Stomach (tissue), 9 donors: ENCODE data around the gene SLC5A11. TPM values are rescaled to one million over a fixed set of nuclear protein-coding genes. Genes with fewer than 3 reads are reported as not detected.
"Not testable (repeated sequence)": the region's sequence is repeated elsewhere in the genome, so short reads cannot be mapped to it uniquely, and the experiment has no call there.

Experiments
- DNase-seq, 2 donors: peaks; one replicate each; pipeline versions ENCODE4 v3.0.0 to v3.0.0-alpha.2; 2013 to 2019
- H3K27ac ChIP-seq, 5 donors: fragments of 200-600 bp in 4 of 5; sonication (generic) in 4 of 5; one replicate each; pipeline ENCODE4 v1.5.1; 2013 to 2019; ENCODE audit warnings: mild to moderate bottlenecking in 1 of 5, moderate library complexity in 1 of 5
- H3K27me3 ChIP-seq, 3 donors: fragments of 200-600 bp; sonication (generic); one replicate each; pipeline ENCODE4 v1.5.1; 2017 to 2019; ENCODE audit warnings: mixed run types in 1 of 3
- H3K36me3 ChIP-seq, 4 donors: fragments of 200-600 bp; sonication (generic); 1 replicate in 3 of 4; 2 replicates in 1 of 4; pipeline ENCODE4 v1.5.1; 2016 to 2019
- H3K4me1 ChIP-seq, 4 donors: fragments of 200-600 bp; sonication (generic); one replicate each; pipeline ENCODE4 v1.5.1; 2016 to 2019
- H3K4me3 ChIP-seq, 4 donors: fragments of 200-600 bp; sonication (generic) in 3 of 4; one replicate each; pipeline ENCODE4 v1.5.1; 2016 to 2019; ENCODE audit warnings: mild to moderate bottlenecking in 1 of 4
- H3K9me3 ChIP-seq, 4 donors: fragments of 200-600 bp; sonication (generic); one replicate each; pipeline ENCODE4 v1.5.1; 2016 to 2019
- EP300 ChIP-seq: sonication (generic); formaldehyde crosslinking; IDR thresholded peaks from one replicate; pipeline ENCODE4 v1.6.1; 2017; ENCODE audit warnings: antibody characterized with exemption
- POLR2A ChIP-seq, 4 donors: fragments of 450-650 bp; IDR thresholded peaks; one replicate each; pipeline ENCODE4 v1.6.1; 2016; ENCODE audit warnings: antibody characterized with exemption in 4 of 4, control low read depth in 2 of 4, mild to moderate bottlenecking in 1 of 4, moderate library complexity in 1 of 4
- POLR2AphosphoS5 ChIP-seq, 3 donors: sonication (generic); formaldehyde crosslinking; IDR thresholded peaks; one replicate each; pipeline ENCODE4 v1.6.1; 2016; ENCODE audit warnings: antibody characterized with exemption in 3 of 3
- WGBS, 5 donors: extraction: QIAGEN DNeasy Blood & Tissue Kit in 3 of 5; methylation state at CpG; one replicate each; pipeline versions ENCODE4 v1.1.5 to v1.1.7; 2013 to 2018; 5-methylcytosine and 5-hydroxymethylcytosine counted together
- intact Hi-C: fragments of 100-400 bp; cut with DNase I; formaldehyde crosslinking; loops from one replicate; pipeline ENCODE4 v1.15.1; 2023; ENCODE audit warnings: low total_unique reads
- polyA plus RNA-seq, 3 donors: library from polyadenylated mRNA; stranded (reverse); fragments of 200-250 nt; gene quantifications; one replicate each; pipeline ENCODE4 v1.2.3, GENCODE V29; 2013
- total RNA-seq, 5 donors: library from RNA; depleted of rRNA; stranded (reverse); fragments of >200 nt; gene quantifications; one replicate each; pipeline versions ENCODE4 v1.1.0 to v1.2.3, GENCODE V29; 2014 to 2016
- TF ChIP-seq, protein P1 (sequence below), 7 experiments: fragments of 450-650 bp in 4 of 7; fragments of 200-600 bp in 3 of 7; sonication (generic) in 3 of 7; IDR thresholded peaks; one replicate each; pipeline ENCODE4 v1.5.1; 2016 to 2019; ENCODE audit warnings: antibody characterized with exemption in 7 of 7, control low read depth in 2 of 7, mild to moderate bottlenecking in 1 of 7
- donor health status: healthy with polysubstance abuse.
- donor health status: Bipolar disorder and iron deficiency.
- donor health status: healthy.

The SLC5A11 gene
- total and polyA plus RNA-seq, 8 donors: not detected

DNA sequence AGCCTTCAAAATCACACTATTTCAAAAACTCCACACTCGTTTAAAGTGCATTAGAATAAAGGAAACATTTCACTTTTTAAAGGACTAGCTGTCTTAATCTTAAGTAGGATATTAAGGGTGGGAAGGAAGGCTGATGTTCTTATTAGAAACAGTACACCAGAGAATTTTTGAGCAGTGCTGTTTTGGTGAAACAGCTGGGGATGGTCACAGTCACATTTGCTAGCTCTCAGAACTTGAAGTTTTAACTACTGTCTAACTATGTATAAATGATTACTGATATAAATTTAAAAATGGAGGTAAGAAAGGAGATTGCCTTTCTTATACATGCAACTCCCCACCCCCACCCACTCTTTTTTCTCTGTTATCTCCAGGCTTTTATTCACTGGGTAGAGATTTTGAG lies 38.5 kb upstream of the SLC5A11 start:
- Histone ChIP-seq H3K36me3 (peaks cover 87 to 99% (median 97%) of the 10 kb centered on the region in 4 donors), H3K4me1 (peaks cover 0 to 10% (median 0%) of the 10 kb centered on the region in 4 donors), H3K4me3 (no peak overlapping the region), H3K9me3 (no peaks in the 10 kb centered on the region), H3K27me3 (no peaks in the 10 kb centered on the region), H3K27ac (no peak overlapping the region)
- TF ChIP-seq, protein P1, sequence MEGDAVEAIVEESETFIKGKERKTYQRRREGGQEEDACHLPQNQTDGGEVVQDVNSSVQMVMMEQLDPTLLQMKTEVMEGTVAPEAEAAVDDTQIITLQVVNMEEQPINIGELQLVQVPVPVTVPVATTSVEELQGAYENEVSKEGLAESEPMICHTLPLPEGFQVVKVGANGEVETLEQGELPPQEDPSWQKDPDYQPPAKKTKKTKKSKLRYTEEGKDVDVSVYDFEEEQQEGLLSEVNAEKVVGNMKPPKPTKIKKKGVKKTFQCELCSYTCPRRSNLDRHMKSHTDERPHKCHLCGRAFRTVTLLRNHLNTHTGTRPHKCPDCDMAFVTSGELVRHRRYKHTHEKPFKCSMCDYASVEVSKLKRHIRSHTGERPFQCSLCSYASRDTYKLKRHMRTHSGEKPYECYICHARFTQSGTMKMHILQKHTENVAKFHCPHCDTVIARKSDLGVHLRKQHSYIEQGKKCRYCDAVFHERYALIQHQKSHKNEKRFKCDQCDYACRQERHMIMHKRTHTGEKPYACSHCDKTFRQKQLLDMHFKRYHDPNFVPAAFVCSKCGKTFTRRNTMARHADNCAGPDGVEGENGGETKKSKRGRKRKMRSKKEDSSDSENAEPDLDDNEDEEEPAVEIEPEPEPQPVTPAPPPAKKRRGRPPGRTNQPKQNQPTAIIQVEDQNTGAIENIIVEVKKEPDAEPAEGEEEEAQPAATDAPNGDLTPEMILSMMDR (IDR thresholded peaks at IDR 0.05): no peak
- no peak for TF ChIP-seq POLR2A (IDR thresholded peaks at IDR 0.05)
- TF ChIP-seq EP300: no peak
- no peak for TF ChIP-seq POLR2AphosphoS5 (IDR thresholded peaks at IDR 0.05)
- WGBS, 5 donors: 43 to 63% (median 58%) methylated on average over 1 of the region's 1 CpG
- no peak for DNase-seq
- intact Hi-C loops: no loop called here

DNA sequence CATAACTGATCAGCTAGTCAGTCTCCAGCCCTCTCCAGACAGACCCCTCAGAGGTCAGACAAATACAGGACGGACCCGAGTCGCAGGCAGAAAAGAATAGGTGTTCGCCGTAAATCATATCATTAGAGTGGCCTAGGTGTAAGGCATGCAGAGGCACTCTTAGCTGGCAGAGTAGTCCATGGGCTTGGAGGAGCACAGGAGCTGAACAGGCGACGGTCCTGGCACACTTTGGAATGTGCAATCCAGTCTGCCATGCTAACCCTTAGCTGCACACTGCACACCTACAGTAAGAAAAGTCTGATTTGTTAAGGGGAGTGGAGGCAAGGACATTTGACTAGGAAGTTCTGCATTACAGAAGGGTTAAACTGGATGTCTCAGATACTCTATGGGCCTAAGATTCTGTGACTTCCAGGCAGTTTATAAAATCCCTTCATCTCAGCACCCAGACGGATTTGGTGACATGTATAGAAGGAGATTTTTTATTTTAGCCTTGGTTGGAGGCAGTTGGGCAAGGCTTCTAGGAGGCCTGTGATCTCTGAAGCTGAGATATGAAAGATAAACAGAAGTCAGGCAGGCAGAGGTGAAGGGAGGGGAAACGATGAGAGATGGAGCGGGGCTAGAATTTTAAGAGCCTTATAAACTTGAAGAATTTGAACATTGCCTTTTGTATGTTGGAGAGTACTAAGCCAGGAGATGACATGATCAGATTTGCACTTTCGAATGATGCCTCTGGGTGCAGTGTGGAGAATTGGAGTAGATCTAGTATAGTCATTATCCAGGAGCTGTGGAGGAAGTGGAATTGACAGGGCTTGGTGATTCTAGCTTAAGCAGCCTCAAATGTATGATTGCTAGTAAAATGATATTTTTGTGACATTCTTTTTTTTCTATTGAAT lies 34.6 kb upstream of the SLC5A11 start:
- peak overlapping the region in 1 of 5 donors; percentile 25 for H3K27ac ChIP-seq
- H3K4me3 ChIP-seq: no peak overlapping the region
- H3K27me3 ChIP-seq: no peaks in the 10 kb centered on the region
- intact Hi-C loops: no loop called here
- no peaks in the 10 kb centered on the region for H3K9me3 ChIP-seq
- H3K36me3 ChIP-seq: peaks cover 91 to 99% (median 97%) of the 10 kb centered on the region in 4 donors
- TF ChIP-seq, protein P1 (IDR thresholded peaks at IDR 0.05): no peak
- no peak for TF ChIP-seq POLR2AphosphoS5 (IDR thresholded peaks at IDR 0.05)
- TF ChIP-seq EP300: no peak
- TF ChIP-seq POLR2A (IDR thresholded peaks at IDR 0.05): no peak
- 68 to 76% (median 69%) methylated on average over 11 of the region's 11 CpGs for WGBS, 5 donors
- DNase-seq: no peak
- H3K4me1 ChIP-seq: peaks cover 0 to 18% (median 0%) of the 10 kb centered on the region in 4 donors

DNA sequence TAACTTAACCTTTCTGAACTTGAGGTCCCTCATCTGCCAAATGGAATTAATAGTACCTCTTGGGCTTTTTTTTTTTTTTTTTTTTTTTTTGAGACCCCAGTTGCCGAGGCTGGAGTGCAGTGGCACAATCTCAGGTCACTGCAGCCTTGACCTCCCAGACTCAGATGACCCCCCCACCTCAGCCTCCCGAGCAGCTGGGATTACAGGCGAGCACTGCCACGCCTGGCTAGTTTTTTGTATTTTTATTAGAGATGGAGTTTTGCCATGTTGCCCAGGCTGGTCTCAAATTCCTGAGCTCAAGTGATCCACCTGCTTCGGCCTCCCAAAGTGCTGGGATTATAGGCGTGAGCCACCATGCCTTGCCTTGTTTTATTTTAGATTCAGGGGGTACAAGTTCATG lies 33.0 kb upstream of the SLC5A11 start:
- H3K27ac ChIP-seq, H3K9me3 ChIP-seq, H3K4me3 ChIP-seq, H3K27me3 ChIP-seq, DNase-seq, intact Hi-C loops: not testable (repeated sequence)
- Histone ChIP-seq H3K36me3 (peaks cover 90 to 99% (median 97%) of the 10 kb centered on the region in 4 donors), H3K4me1 (peaks cover 0 to 18% (median 0%) of the 10 kb centered on the region in 4 donors)
- 77 to 85% (median 83%) methylated on average over 6 of the region's 6 CpGs for WGBS, 5 donors

DNA sequence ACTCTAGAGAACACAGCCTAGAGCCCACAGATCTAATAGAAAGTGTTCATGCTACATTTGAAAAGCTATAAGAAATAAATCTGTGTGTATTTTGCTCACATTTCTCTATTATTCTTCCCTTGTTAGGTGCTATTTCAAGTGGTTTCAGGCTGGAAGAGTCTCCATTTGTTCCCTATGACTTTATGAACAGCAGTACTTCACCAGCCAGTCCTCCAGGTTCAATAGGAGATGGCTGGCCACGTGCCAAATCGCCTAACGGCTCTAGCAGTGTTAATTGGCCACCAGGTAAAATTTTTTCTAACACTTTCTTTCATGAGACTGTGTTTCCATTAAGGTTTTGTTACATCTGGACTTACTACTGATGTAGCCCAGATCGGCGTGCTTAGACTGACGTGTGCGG lies 30.7 kb upstream of the SLC5A11 start:
- DNase-seq: no peak
- TF ChIP-seq, protein P1 (IDR thresholded peaks at IDR 0.05): no peak
- TF ChIP-seq POLR2A (IDR thresholded peaks at IDR 0.05) (no peak), EP300 (no peak), POLR2AphosphoS5 (IDR thresholded peaks at IDR 0.05) (no peak)
- peaks cover 86 to 99% (median 97%) of the 10 kb centered on the region in 4 donors for H3K36me3 ChIP-seq
- H3K27ac ChIP-seq: no peak overlapping the region
- H3K27me3 ChIP-seq: no peaks in the 10 kb centered on the region
- H3K4me3 ChIP-seq: no peak overlapping the region
- WGBS, 5 donors: 87 to 93% (median 88%) methylated on average over 7 of the region's 7 CpGs
- intact Hi-C loops: no loop called here
- peaks cover 0 to 18% (median 0%) of the 10 kb centered on the region in 4 donors for H3K4me1 ChIP-seq
- no peaks in the 10 kb centered on the region for H3K9me3 ChIP-seq

DNA sequence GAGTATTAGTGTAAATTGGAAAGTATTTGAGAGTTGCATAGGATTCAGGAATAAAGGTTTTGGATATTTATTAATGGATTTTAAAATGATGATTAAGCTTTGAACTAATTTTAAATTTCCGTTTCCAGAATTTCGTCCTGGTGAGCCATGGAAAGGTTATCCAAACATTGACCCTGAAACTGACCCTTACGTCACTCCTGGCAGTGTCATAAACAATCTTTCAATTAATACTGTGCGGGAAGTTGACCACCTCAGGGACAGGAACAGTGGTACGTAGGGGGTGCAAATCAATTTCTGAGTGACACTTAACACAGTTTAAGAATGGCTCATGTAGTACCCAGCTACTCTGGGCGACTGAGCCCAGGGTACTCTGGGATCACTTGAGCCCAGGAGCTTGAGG lies 29.1 kb upstream of the SLC5A11 start:
- no peak for DNase-seq
- Histone ChIP-seq H3K9me3 (no peaks in the 10 kb centered on the region), H3K27ac (no peak overlapping the region), H3K27me3 (no peaks in the 10 kb centered on the region), H3K4me3 (no peak overlapping the region), H3K36me3 (peaks cover 87 to 100% (median 97%) of the 10 kb centered on the region in 4 donors), H3K4me1 (peaks cover 0 to 8% (median 0%) of the 10 kb centered on the region in 4 donors)
- intact Hi-C loops: no loop called here
- TF ChIP-seq, protein P1 (IDR thresholded peaks at IDR 0.05): no peak
- TF ChIP-seq EP300 (no peak), POLR2AphosphoS5 (IDR thresholded peaks at IDR 0.05) (no peak), POLR2A (IDR thresholded peaks at IDR 0.05) (no peak)
- 64 to 79% (median 74%) methylated on average over 6 of the region's 6 CpGs for WGBS, 5 donors
